Measurements from ENCODE around the gene IGSF21.

DNA sequence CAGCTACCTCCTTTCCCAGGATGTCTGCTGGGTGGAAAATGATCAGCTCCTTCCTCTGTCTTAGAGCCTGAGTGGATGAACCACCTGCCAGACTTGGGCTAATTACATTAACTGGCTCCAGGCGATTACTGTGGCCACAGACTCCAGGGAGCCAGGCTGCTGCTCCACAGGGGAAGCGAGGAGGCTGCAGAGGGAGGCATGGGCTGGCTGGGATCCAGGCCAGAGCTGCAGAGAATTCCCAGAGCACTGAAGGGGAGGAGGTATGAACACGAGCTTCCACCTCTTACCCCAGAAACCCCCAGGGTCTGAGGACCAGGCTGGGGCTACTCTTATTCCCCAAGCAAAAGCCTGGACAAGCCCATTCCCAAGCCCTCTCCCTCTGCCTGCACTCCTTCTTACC is 237.2 kb downstream of the IGSF21 start:
- TF ChIP-seq, protein P1, sequence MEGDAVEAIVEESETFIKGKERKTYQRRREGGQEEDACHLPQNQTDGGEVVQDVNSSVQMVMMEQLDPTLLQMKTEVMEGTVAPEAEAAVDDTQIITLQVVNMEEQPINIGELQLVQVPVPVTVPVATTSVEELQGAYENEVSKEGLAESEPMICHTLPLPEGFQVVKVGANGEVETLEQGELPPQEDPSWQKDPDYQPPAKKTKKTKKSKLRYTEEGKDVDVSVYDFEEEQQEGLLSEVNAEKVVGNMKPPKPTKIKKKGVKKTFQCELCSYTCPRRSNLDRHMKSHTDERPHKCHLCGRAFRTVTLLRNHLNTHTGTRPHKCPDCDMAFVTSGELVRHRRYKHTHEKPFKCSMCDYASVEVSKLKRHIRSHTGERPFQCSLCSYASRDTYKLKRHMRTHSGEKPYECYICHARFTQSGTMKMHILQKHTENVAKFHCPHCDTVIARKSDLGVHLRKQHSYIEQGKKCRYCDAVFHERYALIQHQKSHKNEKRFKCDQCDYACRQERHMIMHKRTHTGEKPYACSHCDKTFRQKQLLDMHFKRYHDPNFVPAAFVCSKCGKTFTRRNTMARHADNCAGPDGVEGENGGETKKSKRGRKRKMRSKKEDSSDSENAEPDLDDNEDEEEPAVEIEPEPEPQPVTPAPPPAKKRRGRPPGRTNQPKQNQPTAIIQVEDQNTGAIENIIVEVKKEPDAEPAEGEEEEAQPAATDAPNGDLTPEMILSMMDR (IDR thresholded peaks at IDR 0.05) = no peak
- TF ChIP-seq POLR2A (IDR thresholded peaks at IDR 0.05) = no peak

All from thyroid gland (tissue), 4 donors.